RWPE2 (cell line): Measurements from ENCODE around the gene IL1RAPL2.

Experiments
- ATAC-seq: fragments of 200-7000 bp; cut with Tn5 transposase; 3 replicates; pipeline ENCODE4 v1.9.1; 2021; ENCODE audit warnings: low read depth
- DNase-seq: peaks from one replicate; pipeline ENCODE4 v3.0.0-alpha.2; 2020; ENCODE audit warnings: low spot score
- H3K27ac ChIP-seq: fragments of 450-650 bp; 2 replicates; pipeline ENCODE4 v1.5.1; 2017; ENCODE audit warnings: mild to moderate bottlenecking; ENCODE audit not compliant: poor library complexity, severe bottlenecking
- H3K27me3 ChIP-seq: fragments of 250-450 bp; sonication (Bioruptor Pico); 2 replicates; pipeline ENCODE4 v1.5.1; 2021; ENCODE audit warnings: mild to moderate bottlenecking, moderate library complexity; ENCODE audit not compliant: insufficient read depth, poor library complexity, severe bottlenecking
- H3K36me3 ChIP-seq: fragments of 250-450 bp; sonication (Bioruptor Pico); 2 replicates; pipeline ENCODE4 v1.5.1; 2020; ENCODE audit warnings: low read depth, mild to moderate bottlenecking, moderate library complexity
- H3K4me1 ChIP-seq: fragments of 250-450 bp; sonication (Bioruptor Pico); 2 replicates; pipeline ENCODE4 v1.5.1; 2021; ENCODE audit warnings: mild to moderate bottlenecking, moderate library complexity; ENCODE audit not compliant: insufficient read depth, poor library complexity, severe bottlenecking
- H3K4me3 ChIP-seq: fragments of 250-450 bp; sonication (Bioruptor Pico); 2 replicates; pipeline ENCODE4 v1.5.1; 2021; ENCODE audit warnings: mild to moderate bottlenecking, moderate library complexity; ENCODE audit not compliant: severe bottlenecking
- H3K9me3 ChIP-seq: fragments of 250-450 bp; sonication (Bioruptor Pico); 2 replicates; pipeline ENCODE4 v1.5.1; 2021; ENCODE audit warnings: mild to moderate bottlenecking, moderate library complexity; ENCODE audit not compliant: severe bottlenecking
- CTCF ChIP-seq: fragments of 450-650 bp; IDR thresholded peaks from one replicate; pipeline ENCODE4 v1.5.1; 2017; ENCODE audit warnings: mild to moderate bottlenecking, moderate library complexity; ENCODE audit not compliant: poor library complexity, severe bottlenecking

The IL1RAPL2 gene

GRCh38 chrX:104695593-104695992 is 129.6 kb downstream of the IL1RAPL2 start:
- ATAC-seq (no peak), DNase-seq (no peak)
- Histone ChIP-seq H3K4me3 (no peak overlapping the region), H3K36me3 (no peaks in the 10 kb centered on the region), H3K27ac (no peak overlapping the region), H3K27me3 (no peaks in the 10 kb centered on the region), H3K9me3 (no peaks in the 10 kb centered on the region), H3K4me1 (no peaks in the 10 kb centered on the region)
- no peak for TF ChIP-seq CTCF

GRCh38 chrX:104696667-104697066 is 130.7 kb downstream of the IL1RAPL2 start:
- H3K36me3 ChIP-seq = no peaks in the 10 kb centered on the region
- H3K27me3 ChIP-seq = no peaks in the 10 kb centered on the region
- ATAC-seq (no peak), DNase-seq (no peak)
- H3K27ac ChIP-seq = no peak overlapping the region
- H3K9me3 ChIP-seq = no peaks in the 10 kb centered on the region
- no peaks in the 10 kb centered on the region for H3K4me1 ChIP-seq
- no peak for TF ChIP-seq CTCF
- no peak overlapping the region for H3K4me3 ChIP-seq

GRCh38 chrX:104697294-104697693 is 131.3 kb downstream of the IL1RAPL2 start:
- ATAC-seq (no peak), DNase-seq (no peak)
- Histone ChIP-seq H3K9me3 (no peaks in the 10 kb centered on the region), H3K4me1 (no peaks in the 10 kb centered on the region), H3K36me3 (no peaks in the 10 kb centered on the region), H3K27me3 (no peaks in the 10 kb centered on the region), H3K27ac (no peak overlapping the region), H3K4me3 (no peak overlapping the region)
- TF ChIP-seq CTCF = no peak

GRCh38 chrX:104707042-104707441 is 141.0 kb downstream of the IL1RAPL2 start:
- ATAC-seq = no peak
- Histone ChIP-seq H3K27ac (no peak overlapping the region), H3K27me3 (no peaks in the 10 kb centered on the region), H3K36me3 (no peaks in the 10 kb centered on the region), H3K4me3 (no peak overlapping the region), H3K4me1 (no peaks in the 10 kb centered on the region), H3K9me3 (no peaks in the 10 kb centered on the region)
- no peak for TF ChIP-seq CTCF
- no peak for DNase-seq

GRCh38 chrX:104707572-104707971 is 141.6 kb downstream of the IL1RAPL2 start:
- no peaks in the 10 kb centered on the region for H3K9me3 ChIP-seq
- DNase-seq (no peak), ATAC-seq (no peak)
- H3K4me3 ChIP-seq = no peak overlapping the region
- no peaks in the 10 kb centered on the region for H3K27me3 ChIP-seq
- no peak for TF ChIP-seq CTCF
- H3K27ac ChIP-seq = no peak overlapping the region
- H3K4me1 ChIP-seq = no peaks in the 10 kb centered on the region
- no peaks in the 10 kb centered on the region for H3K36me3 ChIP-seq
